SIG-M5 treated with dmso at 0.1 percent for 504 hours (cell line): ENCODE data around the gene UBE4B.

Experiments
- DNase-seq: peaks from one replicate; lab custom pipeline; 2025; ENCODE audit not compliant: unreplicated experiment; lab: John Stamatoyannopoulos, UW

The UBE4B gene

GRCh38 chr1:10033359-10033845 lies 644 bp downstream of the UBE4B start:
- peak; percentile 51 for DNase-seq

DNA sequence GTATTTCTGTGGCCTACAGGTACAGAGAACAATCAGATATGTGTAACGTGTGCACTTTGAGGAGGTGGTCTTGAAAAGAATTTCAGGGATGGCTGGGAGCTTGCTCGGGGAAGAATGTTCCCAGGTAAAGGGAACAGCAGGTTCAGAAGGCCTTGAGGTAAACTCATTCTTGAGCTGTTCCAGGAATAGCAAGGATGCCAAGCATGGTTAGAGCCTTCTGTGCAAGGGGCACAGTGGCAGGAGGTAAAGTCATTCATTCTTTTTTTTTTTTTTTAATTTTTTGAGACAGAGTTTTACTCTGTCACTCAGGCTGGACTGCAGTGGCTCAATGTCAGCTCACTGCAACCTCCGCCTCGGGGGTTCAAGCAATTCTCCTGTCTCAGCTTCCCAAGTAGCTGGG lies 10.0 kb downstream of the UBE4B start:
- DNase-seq, result no peak

DNA sequence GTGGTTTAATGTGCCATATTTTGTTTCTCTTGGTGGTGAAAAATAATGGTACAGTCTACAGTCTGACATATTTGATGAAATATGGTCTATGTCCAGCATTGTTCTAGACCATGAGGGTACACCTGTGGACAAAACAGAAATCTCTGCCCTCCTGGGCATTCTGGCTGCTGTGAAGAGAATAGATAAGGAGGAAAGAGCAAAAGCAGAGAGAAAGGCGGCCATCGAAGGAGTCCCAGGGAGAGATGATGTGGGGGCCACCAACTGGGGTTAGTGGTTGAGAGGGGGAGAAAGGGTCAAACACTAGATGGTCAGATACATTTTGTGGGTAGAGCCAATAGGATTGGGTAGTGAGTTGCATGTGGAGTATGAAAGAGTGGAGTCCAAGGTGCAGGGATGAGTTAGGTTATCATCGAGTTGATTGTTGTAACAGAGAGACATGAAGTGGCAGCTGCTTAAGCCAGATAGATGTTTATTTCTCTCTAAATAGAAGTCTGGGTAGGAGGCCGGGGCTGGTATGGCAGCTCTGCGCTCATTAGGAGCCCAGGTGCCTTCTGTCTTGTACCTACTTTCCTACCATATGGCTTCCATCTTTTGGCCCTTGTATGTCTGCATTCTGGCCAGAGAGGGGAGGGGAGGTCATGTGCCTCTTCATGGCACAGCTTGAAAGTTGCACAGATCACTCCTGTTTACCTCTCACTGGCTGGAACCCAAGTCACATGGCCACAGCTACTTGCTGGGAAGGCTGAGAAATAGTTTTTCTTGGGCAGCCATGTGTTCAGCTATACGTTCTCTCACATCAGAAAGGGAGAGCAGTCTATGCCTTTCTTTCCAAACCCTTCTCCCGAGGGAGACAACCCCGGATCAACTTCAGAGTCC lies 13.0 kb downstream of the UBE4B start:
- no peak for DNase-seq

DNA sequence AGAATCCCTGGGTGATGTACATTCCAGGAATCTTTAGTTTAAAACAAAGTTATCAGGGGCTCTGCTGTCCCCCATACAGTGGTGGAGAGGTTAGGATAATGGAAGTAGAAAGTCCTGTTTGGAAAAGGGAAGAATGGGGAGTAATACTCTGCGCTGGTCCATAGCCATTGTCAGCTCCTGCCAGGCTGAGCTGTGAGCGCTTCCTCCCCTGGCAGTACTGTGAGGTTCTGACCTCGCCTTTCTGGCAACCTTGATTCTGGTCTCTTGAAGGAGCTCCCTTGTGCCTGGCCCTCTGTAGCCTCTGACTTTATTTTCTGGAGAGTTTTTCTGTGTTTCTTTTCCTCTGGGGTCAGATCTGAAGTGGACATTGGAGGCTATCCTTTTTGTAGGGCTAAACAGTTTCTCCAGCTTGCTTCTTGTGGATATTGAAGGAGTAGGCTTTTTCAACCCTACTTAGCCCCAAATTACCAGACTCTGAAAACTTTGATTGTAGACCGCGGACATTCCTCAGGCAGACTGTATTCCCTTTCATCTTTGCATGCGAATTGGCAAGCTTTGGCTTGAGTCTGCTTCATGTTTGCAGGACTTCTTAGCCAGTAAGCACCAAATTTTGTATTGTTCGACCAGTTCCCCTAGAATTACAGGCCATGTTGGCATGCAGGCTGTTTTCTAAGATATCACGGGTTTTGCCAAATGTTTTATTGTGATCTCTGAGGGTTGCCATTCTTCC lies 13.8 kb downstream of the UBE4B start:
- no peak for DNase-seq

- no peak for DNase-seq
Measured at GRCh38 chr1:10048601-10049000, 15.8 kb downstream of the UBE4B start.

GRCh38 chr1:10050611-10051010 lies 17.9 kb downstream of the UBE4B start:
- DNase-seq, result no peak

DNA sequence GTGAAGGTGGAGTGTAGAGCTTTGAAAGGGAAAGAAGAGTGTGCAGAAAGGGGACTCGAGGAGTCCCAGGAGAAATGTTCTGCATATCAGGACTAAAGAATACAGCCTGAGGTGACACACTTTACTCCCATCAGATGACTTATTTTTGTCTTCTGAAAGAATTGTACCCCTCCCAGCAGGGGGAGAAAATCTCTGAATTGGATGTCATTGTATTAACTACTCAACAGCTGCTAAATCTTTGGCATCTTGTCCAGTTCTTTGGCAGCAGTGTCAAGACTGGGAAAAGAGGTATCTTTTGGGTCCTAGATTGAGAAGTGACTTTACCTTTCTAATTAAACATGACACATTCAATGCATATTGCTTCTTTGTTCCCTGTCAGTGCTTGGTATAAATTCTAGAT lies 18.9 kb downstream of the UBE4B start:
- no peak for DNase-seq

DNA sequence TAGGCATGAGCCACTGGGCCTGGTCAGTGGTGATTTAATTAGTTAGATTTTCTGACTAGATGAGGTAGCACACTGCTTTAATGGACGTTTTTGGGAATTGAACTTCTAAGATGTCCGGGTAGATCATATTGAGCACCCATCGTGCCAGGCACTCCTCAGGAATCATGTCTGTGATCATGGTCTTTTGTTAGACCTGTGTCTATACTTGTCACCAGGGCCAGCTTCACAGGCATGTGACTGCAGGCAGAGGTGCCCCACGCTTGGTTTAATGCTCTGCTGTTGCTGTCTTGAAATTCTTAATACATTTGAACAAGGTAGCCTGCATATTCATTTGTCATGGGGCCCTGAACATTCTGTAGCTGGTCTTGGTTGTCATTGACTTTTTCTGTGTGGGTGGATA lies 19.6 kb downstream of the UBE4B start:
- DNase-seq, result no peak

DNA sequence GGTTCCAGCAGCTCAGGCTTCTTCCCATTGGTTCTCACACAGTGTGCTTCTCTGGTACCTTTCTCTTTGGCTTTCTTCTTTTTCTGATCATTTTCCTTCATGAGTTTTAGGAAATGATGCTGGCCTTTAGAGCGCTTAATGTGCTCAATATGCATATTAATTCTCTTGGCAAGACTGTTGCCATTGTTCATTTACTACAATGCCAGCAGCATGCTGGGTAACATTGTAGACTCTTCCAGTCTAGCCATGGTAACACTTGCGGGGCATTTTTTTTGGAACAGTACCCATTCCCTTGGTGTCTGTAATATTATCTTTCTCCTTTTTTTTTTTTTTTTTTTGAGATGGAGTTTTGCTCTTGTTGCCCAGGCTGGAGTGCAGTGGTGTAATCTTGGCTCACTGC lies 21.7 kb downstream of the UBE4B start:
- no peak for DNase-seq

DNA sequence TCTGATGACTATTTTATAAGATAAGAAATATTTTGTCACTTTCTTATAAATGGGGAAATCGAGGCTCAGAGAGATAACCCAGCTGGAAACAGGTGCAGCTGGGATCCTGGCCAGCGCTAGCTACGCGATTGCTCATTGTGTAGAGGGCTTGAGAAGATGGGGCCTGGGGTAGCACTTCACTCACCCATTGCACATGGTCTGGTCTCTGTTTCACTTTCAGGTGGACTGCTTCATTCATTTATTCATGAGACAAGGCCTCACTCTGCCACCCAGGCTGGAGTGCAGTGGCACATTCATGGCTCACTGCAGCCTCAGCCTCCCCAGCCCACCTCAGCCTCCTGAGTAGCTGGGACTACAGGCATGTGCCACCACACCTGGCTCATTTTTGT lies 23.8 kb downstream of the UBE4B start:
- DNase-seq, result no peak

DNA sequence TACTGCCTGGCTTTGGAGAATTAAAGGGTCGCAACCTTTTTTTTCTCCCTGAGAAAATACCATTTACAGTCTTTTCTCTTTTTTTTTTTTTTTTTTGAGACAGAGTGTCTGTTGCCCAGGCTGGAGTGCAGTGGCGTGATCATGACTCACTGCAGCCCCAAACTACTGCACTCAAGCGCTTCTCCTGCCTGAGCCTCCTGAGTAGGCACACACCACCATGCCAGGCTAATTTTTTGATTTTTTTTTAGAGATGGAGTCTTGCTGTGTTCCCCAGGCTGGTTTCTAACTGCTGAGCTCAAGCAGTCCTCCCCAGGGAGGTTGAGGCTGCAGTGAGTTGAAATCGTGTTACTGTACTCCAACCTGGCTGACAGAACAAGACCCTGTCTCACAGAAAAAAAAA lies 24.6 kb downstream of the UBE4B start:
- no peak for DNase-seq

GRCh38 chr1:10057796-10058195 lies 25.0 kb downstream of the UBE4B start:
- no peak for DNase-seq

- no peak for DNase-seq
Measured at GRCh38 chr1:10059342-10059718, 26.6 kb downstream of the UBE4B start.

DNA sequence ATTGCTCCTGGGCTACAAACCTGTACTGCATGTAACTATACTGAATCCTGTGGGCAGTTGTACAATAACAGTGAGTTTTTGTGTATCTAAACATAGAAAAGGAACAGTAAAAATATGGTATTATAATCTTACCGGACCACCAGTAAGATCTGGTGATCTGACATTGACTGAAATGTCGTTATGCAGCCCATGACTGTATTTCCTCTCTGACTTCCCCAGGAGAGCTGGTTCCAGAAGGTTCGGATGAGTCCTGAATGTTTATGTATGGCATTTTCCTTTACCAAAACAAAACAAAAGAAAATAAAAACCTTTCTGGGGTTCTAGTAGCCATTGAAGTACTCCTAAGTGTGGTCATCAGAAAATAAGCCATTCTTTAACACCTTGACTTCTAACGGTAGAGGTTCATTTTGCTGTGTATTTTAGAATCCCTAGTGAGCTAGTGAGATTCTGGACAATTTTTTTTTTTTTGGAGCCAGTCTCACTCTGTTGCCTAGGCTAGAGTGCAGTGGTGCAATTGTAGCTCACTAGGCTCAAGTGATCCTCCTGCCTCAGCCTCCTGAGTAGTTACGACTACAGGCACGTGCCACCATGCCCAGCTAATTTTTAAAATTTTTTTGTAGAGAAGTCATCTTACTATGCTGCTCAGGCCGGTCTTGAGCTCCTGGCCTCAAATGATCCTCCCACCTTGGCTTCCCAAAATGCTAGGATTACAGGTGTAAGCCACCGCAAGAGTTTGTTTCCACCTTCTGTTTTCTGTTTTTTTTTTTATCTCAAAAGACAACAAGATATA lies 27.7 kb downstream of the UBE4B start:
- no peak for DNase-seq

DNA sequence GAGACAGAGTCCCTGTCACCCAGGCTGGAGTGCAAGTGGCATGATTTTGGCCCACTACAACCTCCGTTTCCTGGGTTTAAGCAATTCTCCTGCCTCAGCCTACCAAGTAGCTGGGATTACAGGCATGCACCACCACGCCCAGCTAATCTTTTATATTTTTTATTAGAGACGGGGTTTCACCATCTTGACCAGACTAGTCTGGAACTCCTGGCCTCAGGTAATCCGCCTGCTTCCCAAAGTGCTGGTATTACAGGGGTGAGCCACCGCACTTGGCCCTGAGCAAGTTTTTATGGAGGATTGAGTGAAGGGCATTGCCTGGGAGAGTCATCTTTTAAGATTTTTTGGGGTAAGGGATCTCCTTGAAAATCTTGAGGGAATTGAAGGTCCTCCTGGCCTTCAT lies 28.5 kb downstream of the UBE4B start:
- DNase-seq, result no peak

DNA sequence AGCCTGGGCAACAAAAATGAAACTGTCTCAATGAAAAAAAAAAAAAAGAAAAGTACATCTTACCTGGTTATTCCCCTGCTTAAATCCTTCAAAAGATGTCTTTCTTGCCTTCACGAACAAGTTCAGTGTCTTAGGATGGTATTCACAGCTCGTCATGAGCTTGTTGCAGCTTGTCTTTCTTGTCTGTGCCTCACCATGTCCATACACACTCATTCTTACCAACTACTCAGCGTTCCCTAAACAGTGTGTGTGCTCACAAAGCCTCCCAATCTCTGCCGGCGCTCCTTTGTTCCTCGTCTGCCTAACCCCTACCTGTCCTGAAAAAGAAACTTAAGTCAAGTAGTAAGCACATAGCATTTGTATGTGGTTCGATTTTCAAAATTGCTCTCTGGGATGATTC lies 31.1 kb downstream of the UBE4B start:
- no peak for DNase-seq

- no peak for DNase-seq
Measured at GRCh38 chr1:10064416-10065343, 31.9 kb downstream of the UBE4B start.

DNA sequence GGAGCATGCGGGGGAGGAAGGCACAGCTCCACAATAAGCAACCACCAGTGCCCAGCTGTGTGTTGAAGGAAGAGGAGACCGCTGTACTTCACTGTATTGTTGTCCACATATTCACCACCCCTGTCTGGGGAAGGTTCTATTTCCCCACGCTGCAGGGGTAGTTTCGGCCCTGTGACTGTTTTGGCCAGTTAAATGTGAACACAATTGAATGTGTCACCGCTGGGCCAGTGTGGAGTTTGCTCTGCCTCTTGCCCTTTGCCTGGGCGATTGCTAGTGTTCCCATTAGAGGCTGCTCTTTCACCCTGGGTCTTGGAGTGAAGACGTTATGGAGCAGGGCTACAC lies 32.6 kb downstream of the UBE4B start:
- no peak for DNase-seq

GRCh38 chr1:10065760-10066159 lies 33.0 kb downstream of the UBE4B start:
- no peak for DNase-seq

- no peak for DNase-seq
Measured at GRCh38 chr1:10068605-10069294, 36.0 kb downstream of the UBE4B start.
